AML-193 (cell line): ENCODE data around the gene HEMK1.

Experiments
- DNase-seq, 2 experiments: peaks; one replicate each; lab custom pipeline; 2025; lab: John Stamatoyannopoulos, UW

Gene HEMK1

GRCh38 chr3:50542177-50543034 is 26.9 kb upstream of the HEMK1 start:
- peak; percentile 30 to 37 for DNase-seq

GRCh38 chr3:50545781-50546180 is 23.5 kb upstream of the HEMK1 start:
- DNase-seq, result no peak

GRCh38 chr3:50549226-50549625 is 20.1 kb upstream of the HEMK1 start:
- DNase-seq, result no peak

GRCh38 chr3:50550079-50550736 is 19.1 kb upstream of the HEMK1 start:
- DNase-seq, result peak; percentile 33 to 45

GRCh38 chr3:50551054-50551659 is 18.2 kb upstream of the HEMK1 start:
- DNase-seq, result no peak

- DNase-seq, result no peak
Observed at GRCh38 chr3:50551681-50552435, 17.5 kb upstream of the HEMK1 start.

- DNase-seq, result no peak
Observed at GRCh38 chr3:50552598-50552997, 16.7 kb upstream of the HEMK1 start.

- no peak for DNase-seq
Observed at GRCh38 chr3:50554553-50554952, 14.8 kb upstream of the HEMK1 start.

GRCh38 chr3:50557106-50557505 is 12.2 kb upstream of the HEMK1 start:
- DNase-seq, result no peak

- no peak for DNase-seq
Observed at GRCh38 chr3:50557915-50558314, 11.4 kb upstream of the HEMK1 start.

GRCh38 chr3:50559702-50560101 is 9.6 kb upstream of the HEMK1 start:
- DNase-seq, result no peak

GRCh38 chr3:50562861-50563260 is 6.5 kb upstream of the HEMK1 start:
- DNase-seq, result no peak

- no peak for DNase-seq
Observed at GRCh38 chr3:50563867-50564266, 5.5 kb upstream of the HEMK1 start.

- DNase-seq, result no peak
Observed at GRCh38 chr3:50564321-50564720, 5.0 kb upstream of the HEMK1 start.

- no peak for DNase-seq
Observed at GRCh38 chr3:50567011-50567385, 2.3 kb upstream of the HEMK1 start.

- peak; percentile 95 to 97 for DNase-seq
Observed at GRCh38 chr3:50567386-50568167, 1.7 kb upstream of the HEMK1 start, which contains the start of gene C3orf18. Gene C3orf18 (minus strand): TSS chr3:50567747. CDS start chr3:50565699, 2,048 bp downstream.

- no peak for DNase-seq
Observed at GRCh38 chr3:50570508-50571279, 1.4 kb downstream of the HEMK1 start.

GRCh38 chr3:50571486-50571885 is 2.2 kb downstream of the HEMK1 start:
- no peak for DNase-seq

GRCh38 chr3:50572158-50572557 is 2.8 kb downstream of the HEMK1 start:
- peak; percentile 85 to 87 for DNase-seq

- no peak for DNase-seq
Observed at GRCh38 chr3:50572801-50573371, 3.6 kb downstream of the HEMK1 start.
